Measurements from ENCODE around the gene SLC1A2.

Gene SLC1A2

GRCh38 chr11:35311331-35311730 is 108.0 kb downstream of the SLC1A2 start:
- no peak overlapping the region for H3K4me3 ChIP-seq (ENCODE audit: low read depth, low read length)
- DNase-seq (ENCODE audit: low read depth), result no peak
- TF ChIP-seq, protein P1, sequence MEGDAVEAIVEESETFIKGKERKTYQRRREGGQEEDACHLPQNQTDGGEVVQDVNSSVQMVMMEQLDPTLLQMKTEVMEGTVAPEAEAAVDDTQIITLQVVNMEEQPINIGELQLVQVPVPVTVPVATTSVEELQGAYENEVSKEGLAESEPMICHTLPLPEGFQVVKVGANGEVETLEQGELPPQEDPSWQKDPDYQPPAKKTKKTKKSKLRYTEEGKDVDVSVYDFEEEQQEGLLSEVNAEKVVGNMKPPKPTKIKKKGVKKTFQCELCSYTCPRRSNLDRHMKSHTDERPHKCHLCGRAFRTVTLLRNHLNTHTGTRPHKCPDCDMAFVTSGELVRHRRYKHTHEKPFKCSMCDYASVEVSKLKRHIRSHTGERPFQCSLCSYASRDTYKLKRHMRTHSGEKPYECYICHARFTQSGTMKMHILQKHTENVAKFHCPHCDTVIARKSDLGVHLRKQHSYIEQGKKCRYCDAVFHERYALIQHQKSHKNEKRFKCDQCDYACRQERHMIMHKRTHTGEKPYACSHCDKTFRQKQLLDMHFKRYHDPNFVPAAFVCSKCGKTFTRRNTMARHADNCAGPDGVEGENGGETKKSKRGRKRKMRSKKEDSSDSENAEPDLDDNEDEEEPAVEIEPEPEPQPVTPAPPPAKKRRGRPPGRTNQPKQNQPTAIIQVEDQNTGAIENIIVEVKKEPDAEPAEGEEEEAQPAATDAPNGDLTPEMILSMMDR (IDR thresholded peaks at IDR 0.05; ENCODE audit: insufficient read depth, low read depth, low read length, missing control alignments), result no peak

DNA sequence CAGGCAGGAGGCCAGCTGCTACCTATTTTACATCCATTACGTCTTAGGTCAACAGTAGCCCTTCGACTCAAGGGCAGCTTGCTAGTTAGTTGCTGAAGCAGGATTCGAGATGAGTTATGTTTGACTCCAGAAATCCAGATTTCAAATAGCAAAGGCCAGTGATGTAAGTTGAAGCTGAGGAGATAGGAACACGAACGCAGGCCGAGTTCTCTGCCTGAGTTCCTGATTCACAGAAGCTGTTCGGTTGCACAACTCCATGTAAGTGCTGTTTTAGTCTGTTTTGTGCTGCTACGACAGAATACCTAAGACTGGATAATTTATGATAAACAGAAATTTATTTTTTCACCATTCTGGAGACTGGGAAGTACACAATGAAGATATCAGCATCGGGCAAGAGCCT is 111.2 kb downstream of the SLC1A2 start:
- no peak for DNase-seq (ENCODE audit: low read depth)
- no peak overlapping the region for H3K4me3 ChIP-seq (ENCODE audit: low read depth, low read length)
- TF ChIP-seq, protein P1 (IDR thresholded peaks at IDR 0.05; ENCODE audit: insufficient read depth, low read depth, low read length, missing control alignments), result no peak

- TF ChIP-seq, protein P1 (IDR thresholded peaks at IDR 0.05; ENCODE audit: insufficient read depth, low read depth, low read length, missing control alignments), result no peak
- H3K4me3 ChIP-seq (ENCODE audit: low read depth, low read length), result no peak overlapping the region
- no peak for DNase-seq (ENCODE audit: low read depth)
Measured at GRCh38 chr11:35307221-35307621, 112.1 kb downstream of the SLC1A2 start.

GRCh38 chr11:35305670-35306382 is 113.5 kb downstream of the SLC1A2 start:
- no peak overlapping the region for H3K4me3 ChIP-seq (ENCODE audit: low read depth, low read length)
- peak; percentile 71 for DNase-seq (ENCODE audit: low read depth)
- TF ChIP-seq, protein P1 (IDR thresholded peaks at IDR 0.05; ENCODE audit: insufficient read depth, low read depth, low read length, missing control alignments), result peak; percentile 64

DNA sequence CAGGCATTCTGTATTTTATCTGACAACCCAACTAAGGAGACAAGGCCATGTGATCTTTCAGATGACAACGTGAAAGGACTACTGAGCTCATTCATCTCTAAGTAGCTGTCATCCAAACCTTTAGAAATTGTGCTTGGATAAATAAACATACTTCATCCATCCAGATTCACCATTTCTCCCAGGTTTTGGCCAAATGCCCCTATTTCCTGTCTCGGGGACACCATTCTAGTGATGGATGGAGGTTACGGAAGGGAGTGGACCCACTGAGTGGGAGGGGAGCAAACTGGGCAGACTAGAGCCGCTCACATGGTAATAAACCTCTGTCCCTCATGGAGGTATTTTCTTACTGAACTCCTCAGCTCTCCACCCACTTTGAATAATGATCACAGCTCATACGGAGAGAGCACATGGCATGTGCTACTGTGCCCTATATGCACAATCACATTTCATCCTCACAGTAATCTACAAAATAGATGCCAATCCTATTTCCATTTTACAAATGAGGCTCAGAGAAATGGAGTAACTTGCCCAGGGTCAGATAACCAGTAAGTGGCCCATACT is 114.4 kb downstream of the SLC1A2 start:
- TF ChIP-seq, protein P1 (IDR thresholded peaks at IDR 0.05; ENCODE audit: insufficient read depth, low read depth, low read length, missing control alignments), result no peak
- no peak for DNase-seq (ENCODE audit: low read depth)
- no peak overlapping the region for H3K4me3 ChIP-seq (ENCODE audit: low read depth, low read length)

DNA sequence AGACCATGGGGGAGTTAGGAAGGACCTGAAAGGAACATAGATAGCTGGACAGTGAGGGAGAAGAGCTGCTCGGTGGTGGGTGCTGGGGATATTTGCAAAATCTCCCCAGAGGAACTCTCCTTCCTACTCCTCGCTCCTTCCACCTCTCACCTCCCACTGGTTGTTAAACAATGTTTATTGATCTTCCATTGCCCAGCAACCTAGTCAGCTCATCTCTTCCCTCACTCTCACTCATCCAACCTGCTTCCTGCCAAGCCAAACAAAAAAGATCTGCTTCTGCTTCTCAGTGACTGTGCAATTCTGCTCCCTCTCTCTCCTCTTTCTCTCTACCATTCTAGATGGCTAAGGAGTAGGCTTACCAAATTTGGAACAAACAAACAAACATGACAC is 115.0 kb downstream of the SLC1A2 start:
- TF ChIP-seq, protein P1 (IDR thresholded peaks at IDR 0.05; ENCODE audit: insufficient read depth, low read depth, low read length, missing control alignments), result no peak
- DNase-seq (ENCODE audit: low read depth), result peak; percentile 26
- no peak overlapping the region for H3K4me3 ChIP-seq (ENCODE audit: low read depth, low read length)

Data from GM12865 (cell line).